Gastrocnemius medialis (tissue), 4 donors: ENCODE data around the gene ABCB8.

Experiments used
- POLR2A ChIP-seq, 2 donors: fragments of 450-650 bp; IDR thresholded peaks; one replicate each; pipeline ENCODE4 v1.6.1; 2017; ENCODE audit warnings: antibody characterized with exemption in 2 of 2, mild to moderate bottlenecking in 2 of 2, moderate library complexity in 2 of 2
- TF ChIP-seq, protein P1 (sequence below), 5 experiments: fragments of 450-650 bp in 3 of 5; fragments of 200-600 bp in 2 of 5; sonication (generic) in 2 of 5; IDR thresholded peaks in 4 of 5; conservative IDR thresholded peaks in 1 of 5; 1 replicate in 4 of 5; 2 replicates in 1 of 5; pipeline ENCODE4 v1.5.1; 2016 to 2019; ENCODE audit warnings: antibody characterized with exemption in 5 of 5, mild to moderate bottlenecking in 3 of 5, moderate library complexity in 3 of 5

- TF ChIP-seq, protein P1, sequence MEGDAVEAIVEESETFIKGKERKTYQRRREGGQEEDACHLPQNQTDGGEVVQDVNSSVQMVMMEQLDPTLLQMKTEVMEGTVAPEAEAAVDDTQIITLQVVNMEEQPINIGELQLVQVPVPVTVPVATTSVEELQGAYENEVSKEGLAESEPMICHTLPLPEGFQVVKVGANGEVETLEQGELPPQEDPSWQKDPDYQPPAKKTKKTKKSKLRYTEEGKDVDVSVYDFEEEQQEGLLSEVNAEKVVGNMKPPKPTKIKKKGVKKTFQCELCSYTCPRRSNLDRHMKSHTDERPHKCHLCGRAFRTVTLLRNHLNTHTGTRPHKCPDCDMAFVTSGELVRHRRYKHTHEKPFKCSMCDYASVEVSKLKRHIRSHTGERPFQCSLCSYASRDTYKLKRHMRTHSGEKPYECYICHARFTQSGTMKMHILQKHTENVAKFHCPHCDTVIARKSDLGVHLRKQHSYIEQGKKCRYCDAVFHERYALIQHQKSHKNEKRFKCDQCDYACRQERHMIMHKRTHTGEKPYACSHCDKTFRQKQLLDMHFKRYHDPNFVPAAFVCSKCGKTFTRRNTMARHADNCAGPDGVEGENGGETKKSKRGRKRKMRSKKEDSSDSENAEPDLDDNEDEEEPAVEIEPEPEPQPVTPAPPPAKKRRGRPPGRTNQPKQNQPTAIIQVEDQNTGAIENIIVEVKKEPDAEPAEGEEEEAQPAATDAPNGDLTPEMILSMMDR (IDR thresholded peaks at IDR 0.05 in 4 of 5, conservative IDR thresholded peaks at IDR 0.05 in 1 of 5): no peak
- TF ChIP-seq POLR2A (IDR thresholded peaks at IDR 0.05): no peak
These were observed 48.4 kb upstream of the ABCB8 start for GRCh38 chr7:150979713-150980390.
